Ishikawa (cell line): ENCODE results near the gene PPP1R12C.

Experiments used
- CEBPB ChIP-seq: IDR thresholded peaks from 2 replicates; pipeline ENCODE4 v1.6.1; 2012
- CREB1 ChIP-seq: IDR thresholded peaks from 2 replicates; pipeline ENCODE4 v1.6.1; 2012; ENCODE audit warnings: low read depth
- EGR1 ChIP-seq: IDR thresholded peaks from 2 replicates; pipeline ENCODE4 v1.6.1; 2012
- EP300 ChIP-seq: IDR thresholded peaks from 2 replicates; pipeline ENCODE4 v1.6.1; 2012; ENCODE audit warnings: borderline replicate concordance
- FOXM1 ChIP-seq: IDR thresholded peaks from 2 replicates; pipeline ENCODE4 v1.6.1; 2012; ENCODE audit warnings: low read depth, borderline replicate concordance
- NFIC ChIP-seq: IDR thresholded peaks from 2 replicates; pipeline ENCODE4 v1.6.1; 2012
- RAD21 ChIP-seq: IDR thresholded peaks from 2 replicates; pipeline ENCODE4 v1.6.1; 2012; ENCODE audit warnings: low read depth
- REST ChIP-seq: IDR thresholded peaks from 2 replicates; pipeline ENCODE4 v1.6.1; 2012; ENCODE audit warnings: low read depth, mild to moderate bottlenecking
- TAF1 ChIP-seq: IDR thresholded peaks from 2 replicates; pipeline ENCODE4 v1.6.1; 2012; ENCODE audit warnings: low read depth, mild to moderate bottlenecking
- TCF12 ChIP-seq: IDR thresholded peaks from 2 replicates; pipeline ENCODE4 v1.6.1; 2012; ENCODE audit warnings: low read depth
- TEAD4 ChIP-seq: IDR thresholded peaks from 2 replicates; pipeline ENCODE4 v1.6.1; 2012
- YY1 ChIP-seq: IDR thresholded peaks from 2 replicates; pipeline ENCODE4 v1.6.1; 2012; ENCODE audit warnings: low read depth
- ZBTB7A ChIP-seq: IDR thresholded peaks from 2 replicates; pipeline ENCODE4 v1.6.1; 2012; ENCODE audit warnings: low read depth
- TF ChIP-seq, protein P1 (sequence below): IDR thresholded peaks from 2 replicates; pipeline ENCODE4 v1.6.1; 2012
- TF ChIP-seq, protein P2 (sequence below): IDR thresholded peaks from 2 replicates; pipeline ENCODE4 v1.6.1; 2012

PPP1R12C gene

DNA sequence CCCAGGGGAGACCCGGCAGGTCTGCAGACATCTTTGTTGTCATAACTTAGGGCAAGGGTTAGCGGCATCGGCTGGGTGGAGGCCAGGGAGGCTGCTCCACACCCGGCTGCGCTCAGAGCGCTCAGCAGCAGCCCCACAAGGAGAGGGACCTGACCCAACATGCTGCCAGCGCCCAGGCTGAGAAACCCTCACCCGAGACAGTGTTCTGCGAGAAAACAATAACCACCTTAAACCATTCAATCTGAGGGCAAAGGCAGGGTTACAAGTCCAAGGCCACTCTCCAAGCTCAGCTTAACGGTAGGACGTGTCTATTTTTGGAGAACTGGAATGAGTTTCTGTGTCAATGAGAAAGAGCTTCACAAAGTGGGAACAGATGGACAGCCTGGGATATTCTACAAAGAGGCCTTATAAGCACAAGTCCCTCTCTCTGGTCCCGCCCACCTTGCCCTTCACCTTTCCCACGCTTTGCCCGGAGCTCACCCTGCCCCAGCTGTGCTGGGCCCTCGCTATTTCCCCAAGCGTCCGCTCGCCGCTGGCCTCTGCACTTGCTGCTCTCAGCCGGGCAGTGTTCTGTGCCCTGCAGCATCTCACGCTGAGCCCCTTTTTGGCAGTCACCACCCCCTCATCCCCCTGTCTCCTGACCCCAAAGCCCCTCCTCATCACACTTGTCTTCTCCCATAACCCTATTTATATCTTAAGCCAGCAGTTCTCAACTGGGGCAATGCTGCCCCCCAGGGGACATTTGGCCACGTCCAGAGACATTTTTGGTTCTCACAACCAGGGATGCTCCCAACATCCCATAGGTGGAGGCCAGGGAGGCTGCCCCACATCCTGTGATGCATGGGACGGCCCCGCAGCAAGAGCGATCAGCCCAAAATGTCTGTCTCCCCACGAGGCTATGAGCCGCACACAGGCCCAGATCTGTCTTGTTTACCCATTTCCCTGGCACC is 17.6 kb downstream of the PPP1R12C start:
- TF ChIP-seq REST = no peak
- peak; percentile 23; the same call in 1 of the 2 replicates for TF ChIP-seq RAD21

DNA sequence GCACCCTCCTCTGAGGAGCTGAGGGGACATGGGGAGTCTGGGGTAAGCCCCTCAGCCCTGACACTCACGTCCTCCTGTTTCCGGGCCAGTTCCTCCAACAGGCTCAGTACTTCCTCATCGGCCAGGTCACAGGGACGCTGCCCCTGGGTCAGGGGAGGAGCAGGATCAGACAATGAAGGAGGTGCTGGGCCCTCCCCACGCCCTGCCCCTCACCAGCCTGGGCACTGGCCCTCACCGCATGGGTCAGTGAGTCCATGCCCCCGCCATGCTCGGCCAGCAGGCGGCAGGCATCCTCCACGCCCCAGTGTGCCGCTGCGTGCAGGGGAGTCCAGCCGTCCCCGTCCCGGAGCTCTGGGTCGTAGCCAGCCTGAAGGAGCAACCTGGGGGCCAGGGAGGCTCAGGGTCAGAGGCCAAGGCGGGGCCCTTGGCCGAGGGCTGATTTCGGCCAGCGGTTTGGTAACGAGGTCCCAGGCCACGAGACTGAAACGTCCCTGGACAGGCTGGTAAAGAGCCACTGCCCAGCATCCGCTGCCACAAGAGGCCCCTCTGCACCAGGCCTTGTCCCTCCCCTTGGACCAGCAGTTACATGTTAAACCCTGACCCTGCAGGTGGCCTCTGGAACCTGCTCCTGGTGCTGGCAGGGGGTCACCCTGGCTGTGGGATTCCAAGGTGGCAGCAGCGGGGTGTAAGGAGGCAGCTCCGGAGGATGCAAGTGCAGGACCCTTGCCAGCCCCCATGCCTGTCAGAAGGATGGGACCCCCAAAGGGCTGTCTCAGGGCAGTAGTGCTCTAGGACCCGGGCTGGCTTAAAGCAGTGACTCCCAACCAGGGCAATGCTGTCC is 18.5 kb downstream of the PPP1R12C start:
- TF ChIP-seq CREB1 = no peak
- TF ChIP-seq ZBTB7A = no peak
- peak; percentile 29; the same call in 1 of the 2 replicates for TF ChIP-seq RAD21

GRCh38 chr19:55097864-55098715 is 19.3 kb downstream of the PPP1R12C start:
- no peak for TF ChIP-seq CREB1
- TF ChIP-seq, protein P1, sequence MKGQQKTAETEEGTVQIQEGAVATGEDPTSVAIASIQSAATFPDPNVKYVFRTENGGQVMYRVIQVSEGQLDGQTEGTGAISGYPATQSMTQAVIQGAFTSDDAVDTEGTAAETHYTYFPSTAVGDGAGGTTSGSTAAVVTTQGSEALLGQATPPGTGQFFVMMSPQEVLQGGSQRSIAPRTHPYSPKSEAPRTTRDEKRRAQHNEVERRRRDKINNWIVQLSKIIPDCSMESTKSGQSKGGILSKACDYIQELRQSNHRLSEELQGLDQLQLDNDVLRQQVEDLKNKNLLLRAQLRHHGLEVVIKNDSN = no peak
- TF ChIP-seq TEAD4 = no peak
- no peak for TF ChIP-seq NFIC
- no peak for TF ChIP-seq ZBTB7A
- no peak for TF ChIP-seq YY1
- TF ChIP-seq EP300 = no peak
- no peak for TF ChIP-seq CEBPB
- TF ChIP-seq EGR1 = no peak
- no peak for TF ChIP-seq REST
- TF ChIP-seq FOXM1 = no peak

- TF ChIP-seq FOXM1 (no peak), TCF12 (no peak), TAF1 (no peak), CEBPB (no peak), CREB1 (no peak), REST (no peak), ZBTB7A (no peak), NFIC (no peak), EGR1 (no peak)
- TF ChIP-seq, protein P2, sequence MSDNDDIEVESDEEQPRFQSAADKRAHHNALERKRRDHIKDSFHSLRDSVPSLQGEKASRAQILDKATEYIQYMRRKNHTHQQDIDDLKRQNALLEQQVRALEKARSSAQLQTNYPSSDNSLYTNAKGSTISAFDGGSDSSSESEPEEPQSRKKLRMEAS = no peak
Measured at GRCh38 chr19:55096061-55096701, 21.3 kb downstream of the PPP1R12C start.
